Lower leg skin (tissue), 4 donors: ENCODE data around the gene POMT2. TPM values are rescaled to one million over a fixed set of nuclear protein-coding genes. Genes with fewer than 3 reads are reported as not detected.

Experiments
- DNase-seq, 2 donors: peaks; one replicate each; pipeline ENCODE4 v3.0.0-alpha.2; 2019; ENCODE audit warnings: low spot score in 2 of 2
- H3K4me3 ChIP-seq: fragments of 200-600 bp; sonication (generic); 2 replicates; pipeline ENCODE4 v1.5.1; 2017; ENCODE audit warnings: mild to moderate bottlenecking, low read depth; ENCODE audit not compliant: poor library complexity, severe bottlenecking
- CTCF ChIP-seq, 3 donors: fragments of 450-650 bp; IDR thresholded peaks; one replicate each; pipeline ENCODE4 v1.5.1; 2016; ENCODE audit warnings: antibody characterized with exemption in 3 of 3, mild to moderate bottlenecking in 3 of 3, moderate library complexity in 2 of 3
- POLR2A ChIP-seq, 2 donors: fragments of 450-650 bp; IDR thresholded peaks; one replicate each; pipeline ENCODE4 v1.6.1; 2016 to 2017; ENCODE audit warnings: antibody characterized with exemption in 2 of 2, mild to moderate bottlenecking in 1 of 2, moderate library complexity in 1 of 2
- WGBS, 2 donors: methylation state at CpG; one replicate each; pipeline ENCODE4 v1.1.5; 2018; 5-methylcytosine and 5-hydroxymethylcytosine counted together
- intact Hi-C: fragments of 100-400 bp; cut with DNase I; formaldehyde crosslinking; loops from one replicate; pipeline ENCODE4 v1.15.0; 2023; ENCODE audit warnings: low total_unique reads
- total RNA-seq, 4 donors: library from RNA; depleted of rRNA; stranded (reverse); fragments of >200 nt; gene quantifications; one replicate each; pipeline ENCODE4 v1.1.0, GENCODE V29; 2016

POMT2 gene
- total RNA-seq, 4 donors from 2014 or later: 9.1 to 23.0 (median 15.9) TPM

- intact Hi-C loops: no loop called here
- peak in 1 of 2 donors; percentile 26 for DNase-seq
- H3K4me3 ChIP-seq: no peak overlapping the region
- 46 to 58% methylated on average over 1 of the region's 1 CpG for WGBS, 2 donors
- TF ChIP-seq CTCF (IDR thresholded peaks at IDR 0.05): no peak
- TF ChIP-seq POLR2A (IDR thresholded peaks at IDR 0.05): no peak
Observed at GRCh38 chr14:77313371-77313770, 7.3 kb downstream of the POMT2 start.

- DNase-seq: no peak
- 70 to 79% methylated on average over 2 of the region's 2 CpGs for WGBS, 2 donors
- intact Hi-C loops: no loop called here
- H3K4me3 ChIP-seq: no peak overlapping the region
- no peak for TF ChIP-seq CTCF (IDR thresholded peaks at IDR 0.05)
- TF ChIP-seq POLR2A (IDR thresholded peaks at IDR 0.05): no peak
Observed at GRCh38 chr14:77311217-77311616, 9.5 kb downstream of the POMT2 start.

GRCh38 chr14:77310026-77310425, 10.7 kb downstream of the POMT2 start:
- WGBS, 2 donors: 68 to 73% methylated on average over 4 of the region's 4 CpGs
- TF ChIP-seq CTCF (IDR thresholded peaks at IDR 0.05) (no peak), POLR2A (IDR thresholded peaks at IDR 0.05) (no peak)
- DNase-seq: no peak
- intact Hi-C loops: no loop called here
- H3K4me3 ChIP-seq: no peak overlapping the region

- 84 to 92% methylated on average over 4 of the region's 4 CpGs for WGBS, 2 donors
- intact Hi-C loops: loop anchor here (10.0 kb wide), 1 partner anchor 434 kb away; no protein-coding TSS in a partner anchor
- no peak for TF ChIP-seq POLR2A (IDR thresholded peaks at IDR 0.05)
- no peak for TF ChIP-seq CTCF (IDR thresholded peaks at IDR 0.05)
Observed at GRCh38 chr14:77309131-77309530, 11.6 kb downstream of the POMT2 start.

GRCh38 chr14:77306851-77307496, 13.7 kb downstream of the POMT2 start:
- intact Hi-C loops: loop anchor here (10.0 kb wide), 1 partner anchor 432 kb away; no protein-coding TSS in a partner anchor
- H3K4me3 ChIP-seq: no peak overlapping the region
- no peak for DNase-seq
- WGBS, 2 donors: 21 to 26% methylated on average over 3 of the region's 3 CpGs
- no peak for TF ChIP-seq POLR2A (IDR thresholded peaks at IDR 0.05)
- no peak for TF ChIP-seq CTCF (IDR thresholded peaks at IDR 0.05)

More at GRCh38 chr14:77309131-77309530, 11.6 kb downstream of the POMT2 start:
- DNase-seq: no peak
- H3K4me3 ChIP-seq: no peak overlapping the region

GRCh38 chr14:77306416-77306815, 14.3 kb downstream of the POMT2 start:
- intact Hi-C loops: loop anchor here (10.0 kb wide), 1 partner anchor 432 kb away; no protein-coding TSS in a partner anchor
- H3K4me3 ChIP-seq: no peak overlapping the region
- no peak for DNase-seq
- TF ChIP-seq POLR2A (IDR thresholded peaks at IDR 0.05) (no peak), CTCF (IDR thresholded peaks at IDR 0.05) (no peak)
- 54 to 56% methylated on average over 3 of the region's 3 CpGs for WGBS, 2 donors
